ENCODE measurements around the gene TRPM3. TPM values are rescaled to one million over a fixed set of nuclear protein-coding genes. Genes with fewer than 3 reads are reported as not detected.

Gene TRPM3
- total RNA-seq, 4 donors from 2014 or later: 0.27 to 1.2 (median 0.47) TPM; not detected in 1

- TF ChIP-seq EP300 (IDR thresholded peaks at IDR 0.05): no peak
- TF ChIP-seq CTCF (IDR thresholded peaks at IDR 0.05): no peak
- no peak for TF ChIP-seq POLR2A (IDR thresholded peaks at IDR 0.05)
- no peak for TF ChIP-seq POLR2AphosphoS5 (IDR thresholded peaks at IDR 0.05)
- Histone ChIP-seq H3K4me1 (no peaks in the 10 kb centered on the region), H3K27ac (peak overlapping the region in 2 of 4 donors; percentile 35 to 61), H3K36me3 (no peaks in the 10 kb centered on the region), H3K9me3 (no peaks in the 10 kb centered on the region), H3K4me3 (no peak overlapping the region), H3K27me3 (no peaks in the 10 kb centered on the region)
- no peak for ATAC-seq
- WGBS, 2 donors (ENCODE audit: low coverage in 1 of 2): 100% methylated on average over 1 to 2 of the region's 4 CpGs
Observed at GRCh38 chr9:70563010-70563409, 558.4 kb downstream of the TRPM3 start.

- Histone ChIP-seq H3K27me3 (no peaks in the 10 kb centered on the region), H3K9me3 (no peaks in the 10 kb centered on the region), H3K27ac (peak overlapping the region in 3 of 4 donors; percentile 25 to 61 (median 56)), H3K4me1 (no peaks in the 10 kb centered on the region), H3K4me3 (no peak overlapping the region), H3K36me3 (no peaks in the 10 kb centered on the region)
- 61 to 64% methylated on average over 3 of the region's 3 CpGs for WGBS, 2 donors (ENCODE audit: low coverage in 1 of 2)
- no peak for TF ChIP-seq CTCF (IDR thresholded peaks at IDR 0.05)
- no peak for TF ChIP-seq POLR2AphosphoS5 (IDR thresholded peaks at IDR 0.05)
- TF ChIP-seq POLR2A (IDR thresholded peaks at IDR 0.05): no peak
- TF ChIP-seq EP300 (IDR thresholded peaks at IDR 0.05): no peak
- peak; percentile 28 for ATAC-seq
Observed at GRCh38 chr9:70561786-70562395, 559.5 kb downstream of the TRPM3 start.

GRCh38 chr9:70561111-70561510, 560.3 kb downstream of the TRPM3 start:
- WGBS, 2 donors (ENCODE audit: low coverage in 1 of 2): 66 to 72% methylated on average over 4 of the region's 4 CpGs
- no peaks in the 10 kb centered on the region for H3K27me3 ChIP-seq
- H3K27ac ChIP-seq: peak overlapping the region in 3 of 4 donors; percentile 25 to 61 (median 56)
- H3K9me3 ChIP-seq: no peaks in the 10 kb centered on the region
- H3K36me3 ChIP-seq: no peaks in the 10 kb centered on the region
- no peaks in the 10 kb centered on the region for H3K4me1 ChIP-seq
- no peak for TF ChIP-seq CTCF (IDR thresholded peaks at IDR 0.05)
- no peak for TF ChIP-seq EP300 (IDR thresholded peaks at IDR 0.05)
- TF ChIP-seq POLR2A (IDR thresholded peaks at IDR 0.05): no peak
- TF ChIP-seq POLR2AphosphoS5 (IDR thresholded peaks at IDR 0.05): no peak
- ATAC-seq: no peak
- H3K4me3 ChIP-seq: no peak overlapping the region

GRCh38 chr9:70559102-70559501, 562.3 kb downstream of the TRPM3 start:
- no peak for ATAC-seq
- Histone ChIP-seq H3K36me3 (no peaks in the 10 kb centered on the region), H3K4me1 (peaks cover 0 to 13% (median 12%) of the 10 kb centered on the region in 3 donors), H3K9me3 (no peaks in the 10 kb centered on the region), H3K4me3 (no peak overlapping the region), H3K27ac (no peak overlapping the region), H3K27me3 (no peaks in the 10 kb centered on the region)
- TF ChIP-seq EP300 (IDR thresholded peaks at IDR 0.05): no peak
- no peak for TF ChIP-seq CTCF (IDR thresholded peaks at IDR 0.05)
- TF ChIP-seq POLR2AphosphoS5 (IDR thresholded peaks at IDR 0.05): no peak
- TF ChIP-seq POLR2A (IDR thresholded peaks at IDR 0.05): no peak

GRCh38 chr9:70557661-70558369, 563.6 kb downstream of the TRPM3 start:
- Histone ChIP-seq H3K36me3 (no peaks in the 10 kb centered on the region), H3K4me1 (peaks cover 0 to 21% (median 16%) of the 10 kb centered on the region in 3 donors), H3K27ac (no peak overlapping the region), H3K9me3 (no peaks in the 10 kb centered on the region), H3K27me3 (no peaks in the 10 kb centered on the region), H3K4me3 (no peak overlapping the region)
- WGBS, 2 donors (ENCODE audit: low coverage in 1 of 2): 74 to 82% methylated on average over 5 to 6 of the region's 6 CpGs
- ATAC-seq: no peak
- no peak for TF ChIP-seq POLR2AphosphoS5 (IDR thresholded peaks at IDR 0.05)
- TF ChIP-seq EP300 (IDR thresholded peaks at IDR 0.05): no peak
- no peak for TF ChIP-seq POLR2A (IDR thresholded peaks at IDR 0.05)
- TF ChIP-seq CTCF (IDR thresholded peaks at IDR 0.05): no peak
